ENCODE measurements around the gene DACH1.

Gene DACH1

DNA sequence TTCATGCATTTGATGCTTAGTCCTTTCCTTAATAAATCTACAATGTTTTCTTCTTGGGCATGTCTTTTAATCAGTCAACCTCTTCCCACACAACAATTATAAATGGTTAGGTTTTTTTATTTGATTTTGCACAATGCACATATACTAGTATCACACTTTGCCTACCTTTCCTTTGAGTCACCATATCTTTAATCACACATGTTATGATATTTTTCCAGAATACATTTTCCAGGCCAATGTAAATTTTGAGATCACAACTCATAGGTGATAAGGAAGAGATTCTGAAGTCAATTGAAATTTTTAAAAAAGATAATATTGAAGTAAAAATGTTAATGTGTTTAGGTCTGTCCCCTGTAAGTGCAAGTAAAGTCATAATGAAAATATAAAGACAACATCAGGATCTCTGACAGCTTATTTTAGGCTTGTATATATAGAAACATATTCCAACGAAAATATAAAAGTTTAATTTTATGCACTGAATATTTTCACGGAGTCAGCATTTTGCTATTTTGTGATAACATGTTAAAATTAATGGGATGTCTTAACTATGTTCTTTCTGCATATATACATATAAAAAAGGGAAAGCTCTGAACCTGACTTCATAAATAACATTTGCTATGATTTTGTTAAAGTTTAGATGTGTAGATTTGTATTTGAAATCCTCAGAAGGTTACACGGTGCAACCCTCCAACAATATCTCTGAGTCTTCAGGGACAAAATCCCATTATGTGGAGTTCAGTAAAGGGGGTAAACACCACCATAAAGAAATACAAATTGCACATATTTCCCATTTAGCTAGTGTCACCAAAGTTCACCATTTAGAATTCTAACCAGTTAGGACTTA is 351.9 kb downstream of the DACH1 start:
- TF ChIP-seq, protein P1, sequence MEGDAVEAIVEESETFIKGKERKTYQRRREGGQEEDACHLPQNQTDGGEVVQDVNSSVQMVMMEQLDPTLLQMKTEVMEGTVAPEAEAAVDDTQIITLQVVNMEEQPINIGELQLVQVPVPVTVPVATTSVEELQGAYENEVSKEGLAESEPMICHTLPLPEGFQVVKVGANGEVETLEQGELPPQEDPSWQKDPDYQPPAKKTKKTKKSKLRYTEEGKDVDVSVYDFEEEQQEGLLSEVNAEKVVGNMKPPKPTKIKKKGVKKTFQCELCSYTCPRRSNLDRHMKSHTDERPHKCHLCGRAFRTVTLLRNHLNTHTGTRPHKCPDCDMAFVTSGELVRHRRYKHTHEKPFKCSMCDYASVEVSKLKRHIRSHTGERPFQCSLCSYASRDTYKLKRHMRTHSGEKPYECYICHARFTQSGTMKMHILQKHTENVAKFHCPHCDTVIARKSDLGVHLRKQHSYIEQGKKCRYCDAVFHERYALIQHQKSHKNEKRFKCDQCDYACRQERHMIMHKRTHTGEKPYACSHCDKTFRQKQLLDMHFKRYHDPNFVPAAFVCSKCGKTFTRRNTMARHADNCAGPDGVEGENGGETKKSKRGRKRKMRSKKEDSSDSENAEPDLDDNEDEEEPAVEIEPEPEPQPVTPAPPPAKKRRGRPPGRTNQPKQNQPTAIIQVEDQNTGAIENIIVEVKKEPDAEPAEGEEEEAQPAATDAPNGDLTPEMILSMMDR (IDR thresholded peaks at IDR 0.05; ENCODE audit: borderline replicate concordance, control extremely low read depth, extremely low read depth, insufficient read depth, missing control alignments) = no peak
- no peak for DNase-seq (ENCODE audit: low spot score)
- in situ Hi-C loops (cut with MboI; ENCODE audit: low sequenced_read_pairs, unreplicated experiment) = no loop called here

- no peak for DNase-seq (ENCODE audit: low spot score)
- TF ChIP-seq, protein P1 (IDR thresholded peaks at IDR 0.05; ENCODE audit: borderline replicate concordance, control extremely low read depth, extremely low read depth, insufficient read depth, missing control alignments) = no peak
- in situ Hi-C loops (cut with MboI; ENCODE audit: low sequenced_read_pairs, unreplicated experiment) = no loop called here
Measured at GRCh38 chr13:71513411-71514033, 353.5 kb downstream of the DACH1 start.

DNA sequence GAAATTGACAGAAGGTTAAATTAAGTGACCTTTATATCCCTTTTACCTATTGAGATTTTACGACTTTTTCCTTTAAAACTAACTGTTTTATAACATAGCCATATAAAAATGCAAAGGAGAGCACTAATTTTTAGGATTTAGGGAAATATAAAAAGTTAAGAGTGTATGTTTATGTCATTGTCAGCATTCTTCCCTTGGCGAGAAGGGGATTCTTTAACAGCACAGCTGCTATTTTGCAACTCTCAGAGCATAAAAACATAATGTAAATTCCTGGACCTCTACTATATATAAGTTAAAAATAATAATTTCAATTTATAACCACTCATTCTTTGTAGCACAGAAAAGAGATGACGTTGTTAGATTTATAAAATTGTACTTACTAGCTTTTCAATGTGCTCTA is 363.2 kb downstream of the DACH1 start:
- no peak for DNase-seq (ENCODE audit: low spot score)
- TF ChIP-seq, protein P1 (IDR thresholded peaks at IDR 0.05; ENCODE audit: borderline replicate concordance, control extremely low read depth, extremely low read depth, insufficient read depth, missing control alignments) = no peak
- in situ Hi-C loops (cut with MboI; ENCODE audit: low sequenced_read_pairs, unreplicated experiment) = no loop called here

- DNase-seq (ENCODE audit: low spot score) = no peak
- TF ChIP-seq, protein P1 (IDR thresholded peaks at IDR 0.05; ENCODE audit: borderline replicate concordance, control extremely low read depth, extremely low read depth, insufficient read depth, missing control alignments) = no peak
- in situ Hi-C loops (cut with MboI; ENCODE audit: low sequenced_read_pairs, unreplicated experiment) = no loop called here
Measured at GRCh38 chr13:71499944-71500514, 367.0 kb downstream of the DACH1 start.

DNA sequence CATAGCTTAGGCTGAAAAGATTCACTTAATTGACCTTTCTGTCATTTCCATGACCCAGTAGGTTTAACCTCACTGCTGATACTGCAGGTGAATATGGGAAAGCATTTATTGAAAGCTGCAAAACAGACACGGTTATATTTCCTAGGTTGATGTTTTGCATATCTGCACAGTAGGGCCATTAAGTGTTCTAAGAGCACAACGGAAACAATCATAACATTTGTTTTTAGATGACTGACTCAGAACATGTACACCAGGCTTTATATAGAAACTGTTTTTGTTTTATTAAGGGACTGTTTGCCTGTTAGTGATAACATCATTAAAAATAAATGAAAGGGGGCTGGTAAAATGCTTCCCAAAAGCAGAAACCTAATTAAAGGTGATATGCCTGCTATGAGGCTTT is 367.8 kb downstream of the DACH1 start:
- no peak for DNase-seq (ENCODE audit: low spot score)
- TF ChIP-seq, protein P1 (IDR thresholded peaks at IDR 0.05; ENCODE audit: borderline replicate concordance, control extremely low read depth, extremely low read depth, insufficient read depth, missing control alignments) = no peak
- in situ Hi-C loops (cut with MboI; ENCODE audit: low sequenced_read_pairs, unreplicated experiment) = no loop called here

GRCh38 chr13:71493189-71493588 is 373.8 kb downstream of the DACH1 start:
- TF ChIP-seq, protein P1 (IDR thresholded peaks at IDR 0.05; ENCODE audit: borderline replicate concordance, control extremely low read depth, extremely low read depth, insufficient read depth, missing control alignments) = no peak
- in situ Hi-C loops (cut with MboI; ENCODE audit: low sequenced_read_pairs, unreplicated experiment) = no loop called here
- no peak for DNase-seq (ENCODE audit: low spot score)
